ENCODE data around the gene NCR2. TPM values are rescaled to one million over a fixed set of nuclear protein-coding genes. Genes with fewer than 3 reads are reported as not detected.

NCR2 gene
- total and polyA plus RNA-seq, 2 of the 13 experiments (the other 11 are each of a cell fraction or from before 2014, with no cell fraction given): not detected

- TF ChIP-seq ZNF710 (CRISPR knock-in tag; IDR thresholded peaks at IDR 0.05; ENCODE audit: borderline replicate concordance) (no peak), ZBTB39 (CRISPR knock-in tag; IDR thresholded peaks at IDR 0.05) (no peak), ZGPAT (CRISPR knock-in tag; IDR thresholded peaks at IDR 0.05) (peak; percentile 63; the same call in 1 of the 2 replicates), SP2 (CRISPR knock-in tag; IDR thresholded peaks at IDR 0.05) (no peak), IRF9 (CRISPR knock-in tag; IDR thresholded peaks at IDR 0.05; ENCODE audit: borderline replicate concordance) (peak; percentile 28; the same call in 1 of the 2 replicates), HNRNPLL (IDR thresholded peaks at IDR 0.05; ENCODE audit: low read depth, low read length, poor library complexity, severe bottlenecking) (peak; percentile 44), DMTF1 (CRISPR knock-in tag; IDR thresholded peaks at IDR 0.05) (no peak), ZNF616 (CRISPR knock-in tag; IDR thresholded peaks at IDR 0.05; ENCODE audit: low read depth) (no peak), ADNP (CRISPR knock-in tag; IDR thresholded peaks at IDR 0.05) (0 out of 2 replicates have a peak, but pooled peaks have one; percentile 31), ZSCAN9 (CRISPR knock-in tag; IDR thresholded peaks at IDR 0.05; ENCODE audit: borderline replicate concordance) (peak; percentile 25; the same call in 1 of the 2 replicates), TBL1XR1 (IDR thresholded peaks at IDR 0.05; ENCODE audit: borderline replicate concordance, low read length, partially characterized antibody) (no peak), REST (IDR thresholded peaks at IDR 0.05; ENCODE audit: borderline replicate concordance in 1 of 2, low read depth in 1 of 2, low read length in 2 of 2) (no peak), HHEX (CRISPR knock-in tag; IDR thresholded peaks at IDR 0.05) (no peak), ZNF224 (CRISPR knock-in tag; IDR thresholded peaks at IDR 0.05) (no peak)
Measured at GRCh38 chr6:41318654-41319565, 16.5 kb upstream of the NCR2 start (continued).

Data from HepG2 (cell line).